ENCODE results near the gene NT5DC4. TPM values are rescaled to one million over a fixed set of nuclear protein-coding genes. Genes with fewer than 3 reads are reported as not detected.
"Not testable (repeated sequence)": the region's sequence is repeated elsewhere in the genome, so short reads cannot be mapped to it uniquely, and the experiment has no call there.

Gene NT5DC4
- total RNA-seq, 1 experiment from 2014 or later = 0.04 TPM

- DNase-seq; H3K4me2 ChIP-seq (ENCODE audit: low read length); H3K9me3 ChIP-seq (ENCODE audit: low read length); H3K36me3 ChIP-seq (ENCODE audit: low read depth, low read length); H3K27ac ChIP-seq (ENCODE audit: low read length); H3F3A ChIP-seq (ENCODE audit: low read length, unreplicated experiment); H4K20me1 ChIP-seq (ENCODE audit: low read length); H2AFZ ChIP-seq (ENCODE audit: low read length); H3K9me2 ChIP-seq (replicated peaks; ENCODE audit: low read length); POLR2A ChIA-PET (ENCODE audit: unreplicated experiment); H3K4me3 ChIP-seq (ENCODE audit: low read length); CTCF ChIA-PET; intact Hi-C loops (cut with micrococcal nuclease); ATAC-seq; H3K27me3 ChIP-seq (ENCODE audit: low read length); BruUV-seq (replicated peaks); H3K79me2 ChIP-seq (ENCODE audit: low read length); H3K9ac ChIP-seq (ENCODE audit: low read length): not testable (repeated sequence)
- peaks cover 15% of the 10 kb centered on the region for H3K4me1 ChIP-seq (ENCODE audit: insufficient read depth, low read length)
Observed at GRCh38 chr2:112716826-112717352, 3.9 kb upstream of the NT5DC4 start.

DNA sequence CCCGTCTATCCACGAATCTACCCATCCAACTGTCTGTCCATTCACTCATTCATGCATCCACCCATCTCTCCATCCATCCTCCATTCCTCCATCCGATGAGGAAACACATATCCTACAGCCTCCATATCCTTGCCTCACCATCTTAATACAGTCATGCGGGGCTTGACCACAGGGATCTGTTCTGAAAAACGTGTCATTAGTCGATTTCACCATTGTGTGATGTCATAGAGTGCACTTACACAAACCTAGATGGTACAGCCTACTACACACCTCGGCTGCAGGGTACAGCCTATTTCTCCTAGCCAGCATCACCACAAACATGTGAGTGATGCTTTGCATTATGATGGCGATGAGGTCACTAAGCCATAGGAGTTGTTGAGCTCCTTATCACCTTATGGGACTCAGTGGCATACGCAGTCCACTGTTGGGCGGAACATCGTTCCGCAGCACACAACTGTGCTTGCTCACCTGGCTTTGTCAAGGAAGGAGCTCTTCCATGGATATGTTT is 1.9 kb upstream of the NT5DC4 start:
- ChIA-PET POLR2A (ENCODE audit: unreplicated experiment) (no interaction called here), CTCF (no interaction called here)
- intact Hi-C loops (cut with micrococcal nuclease) = no loop called here
- DNase-seq (no peak), ATAC-seq (no peak)
- TF ChIP-seq EZH2phosphoT487 (IDR thresholded peaks at IDR 0.05; ENCODE audit: borderline replicate concordance, low read length) (no peak), EZH2 (IDR thresholded peaks at IDR 0.05; ENCODE audit: low read length, unreplicated experiment) (no peak)
- TF ChIP-seq, protein P1, sequence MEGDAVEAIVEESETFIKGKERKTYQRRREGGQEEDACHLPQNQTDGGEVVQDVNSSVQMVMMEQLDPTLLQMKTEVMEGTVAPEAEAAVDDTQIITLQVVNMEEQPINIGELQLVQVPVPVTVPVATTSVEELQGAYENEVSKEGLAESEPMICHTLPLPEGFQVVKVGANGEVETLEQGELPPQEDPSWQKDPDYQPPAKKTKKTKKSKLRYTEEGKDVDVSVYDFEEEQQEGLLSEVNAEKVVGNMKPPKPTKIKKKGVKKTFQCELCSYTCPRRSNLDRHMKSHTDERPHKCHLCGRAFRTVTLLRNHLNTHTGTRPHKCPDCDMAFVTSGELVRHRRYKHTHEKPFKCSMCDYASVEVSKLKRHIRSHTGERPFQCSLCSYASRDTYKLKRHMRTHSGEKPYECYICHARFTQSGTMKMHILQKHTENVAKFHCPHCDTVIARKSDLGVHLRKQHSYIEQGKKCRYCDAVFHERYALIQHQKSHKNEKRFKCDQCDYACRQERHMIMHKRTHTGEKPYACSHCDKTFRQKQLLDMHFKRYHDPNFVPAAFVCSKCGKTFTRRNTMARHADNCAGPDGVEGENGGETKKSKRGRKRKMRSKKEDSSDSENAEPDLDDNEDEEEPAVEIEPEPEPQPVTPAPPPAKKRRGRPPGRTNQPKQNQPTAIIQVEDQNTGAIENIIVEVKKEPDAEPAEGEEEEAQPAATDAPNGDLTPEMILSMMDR (conservative IDR thresholded peaks at IDR 0.05; ENCODE audit: low read depth, low read length) = no peak
- no peaks in the 10 kb centered on the region for H4K20me1 ChIP-seq (ENCODE audit: low read length)
- no peak overlapping the region for H3K4me2 ChIP-seq (ENCODE audit: low read length)
- H2AFZ ChIP-seq (ENCODE audit: low read length) = no peak overlapping the region
- H3F3A ChIP-seq (ENCODE audit: low read length, unreplicated experiment) = no peaks in the 10 kb centered on the region
- no TSS peak for BruUV-seq (replicated peaks)
- H3K27me3 ChIP-seq (ENCODE audit: low read length) = no peaks in the 10 kb centered on the region
- no peaks in the 10 kb centered on the region for H3K79me2 ChIP-seq (ENCODE audit: low read length)
- no peak overlapping the region for H3K27ac ChIP-seq (ENCODE audit: low read length)
- H3K4me1 ChIP-seq (ENCODE audit: insufficient read depth, low read length) = peaks cover 7% of the 10 kb centered on the region; the same call in 1 of the 2 replicates
- H3K9ac ChIP-seq (ENCODE audit: low read length) = no peak overlapping the region
- H3K36me3 ChIP-seq (ENCODE audit: low read depth, low read length) = no peaks in the 10 kb centered on the region
- H3K9me3 ChIP-seq (ENCODE audit: low read length) = no peaks in the 10 kb centered on the region
- no peak overlapping the region for H3K4me3 ChIP-seq (ENCODE audit: low read length)
- H3K9me2 ChIP-seq (replicated peaks; ENCODE audit: low read length) = no peaks in the 10 kb centered on the region

GRCh38 chr2:112721819-112722522 is 1.2 kb downstream of the NT5DC4 start:
- H2AFZ ChIP-seq (ENCODE audit: low read length) = no peak overlapping the region
- no peak overlapping the region for H3K4me2 ChIP-seq (ENCODE audit: low read length)
- no peaks in the 10 kb centered on the region for H3K27me3 ChIP-seq (ENCODE audit: low read length)
- BruUV-seq (replicated peaks) = no TSS peak
- H3K9me2 ChIP-seq (replicated peaks; ENCODE audit: low read length) = no peaks in the 10 kb centered on the region
- no peak overlapping the region for H3K9ac ChIP-seq (ENCODE audit: low read length)
- no peaks in the 10 kb centered on the region for H3K9me3 ChIP-seq (ENCODE audit: low read length)
- no peaks in the 10 kb centered on the region for H4K20me1 ChIP-seq (ENCODE audit: low read length)
- no peak for TF ChIP-seq EZH2 (IDR thresholded peaks at IDR 0.05; ENCODE audit: low read length, unreplicated experiment)
- TF ChIP-seq, protein P1 (conservative IDR thresholded peaks at IDR 0.05; ENCODE audit: low read depth, low read length) = no peak
- no peak for TF ChIP-seq EZH2phosphoT487 (IDR thresholded peaks at IDR 0.05; ENCODE audit: borderline replicate concordance, low read length)
- intact Hi-C loops (cut with micrococcal nuclease) = no loop called here
- no peaks in the 10 kb centered on the region for H3F3A ChIP-seq (ENCODE audit: low read length, unreplicated experiment)
- H3K4me1 ChIP-seq (ENCODE audit: insufficient read depth, low read length) = peaks cover 16% of the 10 kb centered on the region
- H3K79me2 ChIP-seq (ENCODE audit: low read length) = no peaks in the 10 kb centered on the region
- POLR2A ChIA-PET (ENCODE audit: unreplicated experiment) = no interaction called here
- CTCF ChIA-PET = no interaction called here
- H3K4me3 ChIP-seq (ENCODE audit: low read length) = no peak overlapping the region
- DNase-seq (no peak), ATAC-seq (no peak)
- no peak overlapping the region for H3K27ac ChIP-seq (ENCODE audit: low read length)
- no peaks in the 10 kb centered on the region for H3K36me3 ChIP-seq (ENCODE audit: low read depth, low read length)

All from PC-3 (cell line).